ENCODE results near the gene KLF1. TPM values are rescaled to one million over a fixed set of nuclear protein-coding genes. Genes with fewer than 3 reads are reported as not detected.
A peak's percentile ranks its signal among the peaks of the same experiment; 100 is the strongest.

The KLF1 gene
- total RNA-seq, 1 donor from 2014 or later = not detected

DNA sequence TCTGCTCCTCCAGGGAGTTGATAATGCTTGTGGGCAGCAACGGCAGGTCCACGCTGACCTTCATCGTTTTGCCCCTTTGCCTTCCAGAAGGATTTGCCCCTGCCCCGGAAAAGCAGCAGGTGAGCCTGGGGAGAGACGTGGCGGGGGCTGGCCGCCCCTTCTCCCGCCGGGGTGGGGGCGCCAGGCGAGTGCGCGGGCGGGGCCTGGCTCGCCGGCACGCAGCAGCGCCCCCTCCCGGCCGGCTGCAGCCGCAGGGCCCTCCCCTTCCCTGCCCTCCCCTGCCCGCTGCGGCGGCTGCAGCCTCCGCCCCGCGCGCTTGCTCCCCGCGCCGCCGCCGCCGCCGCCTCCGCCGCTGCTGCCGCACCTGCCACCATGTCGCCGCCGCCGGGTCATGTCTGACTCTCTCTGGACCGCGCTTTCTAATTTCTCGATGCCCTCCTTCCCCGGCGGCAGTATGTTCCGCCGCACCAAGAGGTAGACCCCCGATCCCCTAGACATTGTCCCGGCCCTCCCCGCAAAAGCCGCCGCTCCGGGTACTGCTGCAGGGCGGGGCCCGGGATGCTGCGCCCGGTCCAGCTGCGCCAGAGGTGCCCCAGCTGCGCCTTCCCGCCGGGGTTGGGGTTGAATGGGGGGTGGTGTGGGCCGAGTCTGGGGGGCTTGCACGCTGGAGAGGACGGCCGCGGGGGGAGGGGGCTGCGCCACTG is 48.7 kb downstream of the KLF1 start, which contains the start of gene MAST1:
Gene MAST1, plus strand, starts transcription at position 334 of the 704 bp plus-strand sequence. Its CDS starts 58 bp downstream, at position 392.
- H3K4me1 Mint-ChIP-seq (ENCODE audit: low read depth, unreplicated experiment) = peaks cover 40% of the 10 kb centered on the region
- H3K27ac Mint-ChIP-seq (ENCODE audit: unreplicated experiment) = peak within 1 kb of the TSS; percentile 98
- peaks cover 33% of the 10 kb centered on the region for H3K27me3 Mint-ChIP-seq (ENCODE audit: unreplicated experiment)

GRCh38 chr19:12837225-12837624 is 49.8 kb downstream of the KLF1 start:
- Mint-ChIP-seq H3K27me3 (ENCODE audit: unreplicated experiment) (peaks cover 36% of the 10 kb centered on the region), H3K27ac (ENCODE audit: unreplicated experiment) (peak overlapping the region; percentile 24), H3K9me3 (ENCODE audit: unreplicated experiment) (peaks cover 30% of the 10 kb centered on the region), H3K4me3 (ENCODE audit: unreplicated experiment) (peak overlapping the region; percentile 58), H3K36me3 (ENCODE audit: unreplicated experiment) (peaks cover 12% of the 10 kb centered on the region), H3K4me1 (ENCODE audit: low read depth, unreplicated experiment) (peaks cover 40% of the 10 kb centered on the region)
- DNase-seq = no peak
- TF ChIP-seq, protein P1, sequence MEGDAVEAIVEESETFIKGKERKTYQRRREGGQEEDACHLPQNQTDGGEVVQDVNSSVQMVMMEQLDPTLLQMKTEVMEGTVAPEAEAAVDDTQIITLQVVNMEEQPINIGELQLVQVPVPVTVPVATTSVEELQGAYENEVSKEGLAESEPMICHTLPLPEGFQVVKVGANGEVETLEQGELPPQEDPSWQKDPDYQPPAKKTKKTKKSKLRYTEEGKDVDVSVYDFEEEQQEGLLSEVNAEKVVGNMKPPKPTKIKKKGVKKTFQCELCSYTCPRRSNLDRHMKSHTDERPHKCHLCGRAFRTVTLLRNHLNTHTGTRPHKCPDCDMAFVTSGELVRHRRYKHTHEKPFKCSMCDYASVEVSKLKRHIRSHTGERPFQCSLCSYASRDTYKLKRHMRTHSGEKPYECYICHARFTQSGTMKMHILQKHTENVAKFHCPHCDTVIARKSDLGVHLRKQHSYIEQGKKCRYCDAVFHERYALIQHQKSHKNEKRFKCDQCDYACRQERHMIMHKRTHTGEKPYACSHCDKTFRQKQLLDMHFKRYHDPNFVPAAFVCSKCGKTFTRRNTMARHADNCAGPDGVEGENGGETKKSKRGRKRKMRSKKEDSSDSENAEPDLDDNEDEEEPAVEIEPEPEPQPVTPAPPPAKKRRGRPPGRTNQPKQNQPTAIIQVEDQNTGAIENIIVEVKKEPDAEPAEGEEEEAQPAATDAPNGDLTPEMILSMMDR (IDR thresholded peaks at IDR 0.05; ENCODE audit: partially characterized antibody, unreplicated experiment) = no peak

More for the DNA sequence above, 48.7 kb downstream of the KLF1 start, which contains the start of gene MAST1:
- peak; percentile 84 for DNase-seq
- Mint-ChIP-seq H3K36me3 (ENCODE audit: unreplicated experiment) (peaks cover 12% of the 10 kb centered on the region), H3K9me3 (ENCODE audit: unreplicated experiment) (peaks cover 26% of the 10 kb centered on the region), H3K4me3 (ENCODE audit: unreplicated experiment) (peak within 1 kb of the TSS; percentile 95)
- TF ChIP-seq, protein P1 (IDR thresholded peaks at IDR 0.05; ENCODE audit: partially characterized antibody, unreplicated experiment) = peak; percentile 59

- peaks cover 39% of the 10 kb centered on the region for H3K27me3 Mint-ChIP-seq (ENCODE audit: unreplicated experiment)
- peak overlapping the region; percentile 79 for H3K4me3 Mint-ChIP-seq (ENCODE audit: unreplicated experiment)
- H3K36me3 Mint-ChIP-seq (ENCODE audit: unreplicated experiment) = peaks cover 7% of the 10 kb centered on the region
- no peak overlapping the region for H3K27ac Mint-ChIP-seq (ENCODE audit: unreplicated experiment)
- no peak for DNase-seq
- H3K9me3 Mint-ChIP-seq (ENCODE audit: unreplicated experiment) = peaks cover 32% of the 10 kb centered on the region
- TF ChIP-seq, protein P1 (IDR thresholded peaks at IDR 0.05; ENCODE audit: partially characterized antibody, unreplicated experiment) = no peak
- H3K4me1 Mint-ChIP-seq (ENCODE audit: low read depth, unreplicated experiment) = peaks cover 40% of the 10 kb centered on the region
Measured at GRCh38 chr19:12836529-12836863, 50.5 kb downstream of the KLF1 start.

- Mint-ChIP-seq H3K4me1 (ENCODE audit: low read depth, unreplicated experiment) (peaks cover 38% of the 10 kb centered on the region), H3K36me3 (ENCODE audit: unreplicated experiment) (peaks cover 7% of the 10 kb centered on the region), H3K4me3 (ENCODE audit: unreplicated experiment) (peak overlapping the region; percentile 89), H3K27me3 (ENCODE audit: unreplicated experiment) (peaks cover 35% of the 10 kb centered on the region), H3K27ac (ENCODE audit: unreplicated experiment) (no peak overlapping the region), H3K9me3 (ENCODE audit: unreplicated experiment) (peaks cover 25% of the 10 kb centered on the region)
- DNase-seq = peak; percentile 77
- TF ChIP-seq, protein P1 (IDR thresholded peaks at IDR 0.05; ENCODE audit: partially characterized antibody, unreplicated experiment) = no peak
Measured at GRCh38 chr19:12834976-12835757, 51.8 kb downstream of the KLF1 start.

All from glutamatergic neuron (in vitro differentiated cells).